Body of pancreas (tissue), 4 donors: ENCODE data around the gene SNAI3.

Experiments
- CTCF ChIP-seq, 7 experiments: fragments of 450-650 bp in 4 of 7; fragments of 200-600 bp in 3 of 7; sonication (generic) in 3 of 7; IDR thresholded peaks; one replicate each; pipeline ENCODE4 v1.5.1; 2016 to 2019; ENCODE audit warnings: antibody characterized with exemption in 7 of 7
- POLR2A ChIP-seq, 3 donors: fragments of 450-650 bp; IDR thresholded peaks; one replicate each; pipeline ENCODE4 v1.6.1; 2016; ENCODE audit warnings: antibody characterized with exemption in 3 of 3, mild to moderate bottlenecking in 2 of 3

- no peak for TF ChIP-seq CTCF (IDR thresholded peaks at IDR 0.05)
- TF ChIP-seq POLR2A (IDR thresholded peaks at IDR 0.05) = no peak
These were observed 12.5 kb downstream of the SNAI3 start for GRCh38 chr16:88673716-88674379.
